GM23338 (cell line): ENCODE data around the gene MAMDC2. TPM values are rescaled to one million over a fixed set of nuclear protein-coding genes. Genes with fewer than 3 reads are reported as not detected.

Source experiments
- ATAC-seq: fragments of 200-7000 bp; cut with Tn5 transposase; 3 replicates; pipeline ENCODE4 v1.9.1; 2020
- DNase-seq: peaks from one replicate; pipeline ENCODE4 v3.0.0-alpha.2; 2015; ENCODE audit warnings: low spot score
- H2AFZ ChIP-seq: fragments of 200-600 bp; sonication (generic); 2 replicates; pipeline ENCODE4 v1.8.0; 2016; ENCODE audit warnings: antibody characterized with exemption, mild to moderate bottlenecking, moderate library complexity
- H3F3A ChIP-seq: fragments of 200-600 bp; sonication (generic); replicated peaks from 2 replicates; pipeline ENCODE4 v1.8.0; 2017; ENCODE audit warnings: antibody characterized with exemption, mixed run types, low read depth
- H3K27ac ChIP-seq: fragments of 200-600 bp; sonication (generic); 2 replicates; pipeline ENCODE4 v1.6.1; 2016; ENCODE audit warnings: low read depth
- H3K27me3 ChIP-seq: fragments of 200-600 bp; sonication (generic); 2 replicates; pipeline ENCODE4 v1.8.0; 2016; ENCODE audit warnings: mild to moderate bottlenecking, mixed run types, moderate library complexity; ENCODE audit not compliant: insufficient read depth
- H3K36me3 ChIP-seq: fragments of 200-600 bp; sonication (generic); 2 replicates; pipeline ENCODE4 v1.8.0; 2016; ENCODE audit warnings: mild to moderate bottlenecking; ENCODE audit not compliant: insufficient read depth
- H3K4me1 ChIP-seq: fragments of 200-600 bp; sonication (generic); 2 replicates; pipeline ENCODE4 v1.8.0; 2016; ENCODE audit warnings: mild to moderate bottlenecking, moderate library complexity; ENCODE audit not compliant: insufficient read depth
- H3K4me2 ChIP-seq: fragments of 200-600 bp; sonication (generic); 2 replicates; pipeline ENCODE4 v1.7.1; 2017; ENCODE audit warnings: mixed run types
- H3K4me3 ChIP-seq: fragments of 200-600 bp; sonication (generic); 2 replicates; pipeline ENCODE4 v1.6.1; 2016; ENCODE audit warnings: mixed run types
- H3K79me2 ChIP-seq: fragments of 200-600 bp; sonication (generic); replicated peaks from 2 replicates; pipeline ENCODE4 v1.8.0; 2017; ENCODE audit warnings: mild to moderate bottlenecking; ENCODE audit not compliant: insufficient read depth
- H3K9me2 ChIP-seq: fragments of 200-600 bp; sonication (generic); 2 replicates; pipeline ENCODE4 v1.8.0; 2017; ENCODE audit not compliant: insufficient read depth
- H4K20me1 ChIP-seq: fragments of 200-600 bp; sonication (generic); replicated peaks from 2 replicates; pipeline ENCODE4 v1.8.0; 2017; ENCODE audit warnings: mild to moderate bottlenecking; ENCODE audit not compliant: insufficient read depth
- H3K27ac Mint-ChIP-seq: 2 replicates; pipeline ENCODE4 v1.8.0; 2020; ENCODE audit warnings: inconsistent platforms, mild to moderate bottlenecking, moderate library complexity, mixed read lengths
- H3K27me3 Mint-ChIP-seq: 3 replicates; pipeline ENCODE4 v1.8.0; 2022; ENCODE audit warnings: low read depth, mild to moderate bottlenecking, moderate library complexity, mixed read lengths, inconsistent platforms; ENCODE audit not compliant: insufficient read depth, poor library complexity
- H3K36me3 Mint-ChIP-seq: 3 replicates; pipeline ENCODE4 v1.8.0; 2021; ENCODE audit warnings: low read depth, mild to moderate bottlenecking, inconsistent platforms, moderate library complexity, mixed read lengths
- H3K4me1 Mint-ChIP-seq: 3 replicates; pipeline ENCODE4 v1.8.0; 2020; ENCODE audit warnings: mild to moderate bottlenecking, inconsistent platforms, mixed read lengths
- H3K4me3 Mint-ChIP-seq: 3 replicates; pipeline ENCODE4 v1.8.0; 2021; ENCODE audit warnings: moderate library complexity, mild to moderate bottlenecking, inconsistent platforms, mixed read lengths
- H3K9me3 Mint-ChIP-seq: 3 replicates; pipeline ENCODE4 v1.8.0; 2020; ENCODE audit warnings: moderate library complexity, mild to moderate bottlenecking, inconsistent platforms, mixed read lengths
- CREB1 ChIP-seq: fragments of 250-450 bp; sonication (Bioruptor Pico); IDR thresholded peaks from 2 replicates; pipeline ENCODE4 v1.5.0; 2020; ENCODE audit warnings: low read depth, mild to moderate bottlenecking, moderate library complexity
- EZH2 ChIP-seq: fragments of 200-600 bp; sonication (generic); IDR thresholded peaks from one replicate; pipeline ENCODE4 v1.8.0; 2017; ENCODE audit warnings: antibody characterized with exemption, mild to moderate bottlenecking, low read depth; ENCODE audit not compliant: unreplicated experiment
- EZH2phosphoT487 ChIP-seq: fragments of 200-600 bp; sonication (generic); IDR thresholded peaks from one replicate; pipeline ENCODE4 v1.8.1; 2018; ENCODE audit warnings: antibody characterized with exemption; ENCODE audit not compliant: unreplicated experiment
- NANOG ChIP-seq: IDR thresholded peaks from 2 replicates; pipeline ENCODE4 v1.6.1; 2016; ENCODE audit warnings: antibody characterized with exemption, borderline replicate concordance
- POLR2AphosphoS5 ChIP-seq: IDR thresholded peaks from 2 replicates; pipeline ENCODE4 v1.6.1; 2016; ENCODE audit warnings: antibody characterized with exemption, low read depth
- STAT1 ChIP-seq: IDR thresholded peaks from one replicate; pipeline ENCODE4 v1.6.1; 2016; ENCODE audit warnings: antibody characterized with exemption; ENCODE audit not compliant: unreplicated experiment
- ZNF114 ChIP-seq: fragments of 250-450 bp; sonication (Bioruptor Pico); IDR thresholded peaks from 2 replicates; pipeline ENCODE4 v1.5.0; 2020; ENCODE audit warnings: mild to moderate bottlenecking, moderate library complexity
- ZNF331 ChIP-seq: fragments of 250-450 bp; sonication (Bioruptor Pico); IDR thresholded peaks from 2 replicates; pipeline ENCODE4 v1.5.0; 2020; ENCODE audit warnings: low read depth, mild to moderate bottlenecking, moderate library complexity
- polyA plus RNA-seq: library from polyadenylated mRNA; unstranded; fragments of >200 nt; fragmentation: Nextera tagmentation; extraction: Ambion mirVana; gene quantifications from 2 replicates; pipeline ENCODE4 v1.2.1, GENCODE V29; 2016
- total RNA-seq: library from RNA; depleted of rRNA; stranded (reverse); fragments of >200 nt; shearing (Covaris generic); gene quantifications from 2 replicates; pipeline ENCODE4 v1.2.3, GENCODE V29; 2014
- TF ChIP-seq, protein P1 (sequence below): IDR thresholded peaks from 2 replicates; pipeline ENCODE4 v1.6.1; 2016; ENCODE audit warnings: antibody characterized with exemption
- TF ChIP-seq, protein P2 (sequence below): fragments of 250-450 bp; sonication (Bioruptor Pico); IDR thresholded peaks from 2 replicates; pipeline ENCODE4 v1.5.0; 2020; ENCODE audit warnings: mild to moderate bottlenecking, moderate library complexity

Gene MAMDC2
- total and polyA plus RNA-seq, 2 experiments from 2014 or later = 7.7 to 19.6 TPM

- TF ChIP-seq EZH2 (no peak), CREB1 (CRISPR knock-in tag) (no peak), NANOG (no peak), ZNF331 (CRISPR knock-in tag) (no peak)
- TF ChIP-seq, protein P1, sequence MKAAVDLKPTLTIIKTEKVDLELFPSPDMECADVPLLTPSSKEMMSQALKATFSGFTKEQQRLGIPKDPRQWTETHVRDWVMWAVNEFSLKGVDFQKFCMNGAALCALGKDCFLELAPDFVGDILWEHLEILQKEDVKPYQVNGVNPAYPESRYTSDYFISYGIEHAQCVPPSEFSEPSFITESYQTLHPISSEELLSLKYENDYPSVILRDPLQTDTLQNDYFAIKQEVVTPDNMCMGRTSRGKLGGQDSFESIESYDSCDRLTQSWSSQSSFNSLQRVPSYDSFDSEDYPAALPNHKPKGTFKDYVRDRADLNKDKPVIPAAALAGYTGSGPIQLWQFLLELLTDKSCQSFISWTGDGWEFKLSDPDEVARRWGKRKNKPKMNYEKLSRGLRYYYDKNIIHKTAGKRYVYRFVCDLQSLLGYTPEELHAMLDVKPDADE = no peak
These were observed 9.4 kb upstream of the MAMDC2 start (continued) for GRCh38 chr9:70034271-70034711.

GRCh38 chr9:70035691-70036090 lies 8.0 kb upstream of the MAMDC2 start:
- peaks cover 19% of the 10 kb centered on the region for H3K36me3 Mint-ChIP-seq
- H3K27ac Mint-ChIP-seq = no peak overlapping the region
- no peaks in the 10 kb centered on the region for H3K4me1 ChIP-seq
- H3K4me3 ChIP-seq = no peak overlapping the region
- TF ChIP-seq ZNF114 (CRISPR knock-in tag) = no peak
- no peak for TF ChIP-seq POLR2AphosphoS5
- TF ChIP-seq STAT1 = no peak
- no peak for TF ChIP-seq EZH2phosphoT487
- TF ChIP-seq ZNF331 (CRISPR knock-in tag) = no peak
- TF ChIP-seq, protein P2, sequence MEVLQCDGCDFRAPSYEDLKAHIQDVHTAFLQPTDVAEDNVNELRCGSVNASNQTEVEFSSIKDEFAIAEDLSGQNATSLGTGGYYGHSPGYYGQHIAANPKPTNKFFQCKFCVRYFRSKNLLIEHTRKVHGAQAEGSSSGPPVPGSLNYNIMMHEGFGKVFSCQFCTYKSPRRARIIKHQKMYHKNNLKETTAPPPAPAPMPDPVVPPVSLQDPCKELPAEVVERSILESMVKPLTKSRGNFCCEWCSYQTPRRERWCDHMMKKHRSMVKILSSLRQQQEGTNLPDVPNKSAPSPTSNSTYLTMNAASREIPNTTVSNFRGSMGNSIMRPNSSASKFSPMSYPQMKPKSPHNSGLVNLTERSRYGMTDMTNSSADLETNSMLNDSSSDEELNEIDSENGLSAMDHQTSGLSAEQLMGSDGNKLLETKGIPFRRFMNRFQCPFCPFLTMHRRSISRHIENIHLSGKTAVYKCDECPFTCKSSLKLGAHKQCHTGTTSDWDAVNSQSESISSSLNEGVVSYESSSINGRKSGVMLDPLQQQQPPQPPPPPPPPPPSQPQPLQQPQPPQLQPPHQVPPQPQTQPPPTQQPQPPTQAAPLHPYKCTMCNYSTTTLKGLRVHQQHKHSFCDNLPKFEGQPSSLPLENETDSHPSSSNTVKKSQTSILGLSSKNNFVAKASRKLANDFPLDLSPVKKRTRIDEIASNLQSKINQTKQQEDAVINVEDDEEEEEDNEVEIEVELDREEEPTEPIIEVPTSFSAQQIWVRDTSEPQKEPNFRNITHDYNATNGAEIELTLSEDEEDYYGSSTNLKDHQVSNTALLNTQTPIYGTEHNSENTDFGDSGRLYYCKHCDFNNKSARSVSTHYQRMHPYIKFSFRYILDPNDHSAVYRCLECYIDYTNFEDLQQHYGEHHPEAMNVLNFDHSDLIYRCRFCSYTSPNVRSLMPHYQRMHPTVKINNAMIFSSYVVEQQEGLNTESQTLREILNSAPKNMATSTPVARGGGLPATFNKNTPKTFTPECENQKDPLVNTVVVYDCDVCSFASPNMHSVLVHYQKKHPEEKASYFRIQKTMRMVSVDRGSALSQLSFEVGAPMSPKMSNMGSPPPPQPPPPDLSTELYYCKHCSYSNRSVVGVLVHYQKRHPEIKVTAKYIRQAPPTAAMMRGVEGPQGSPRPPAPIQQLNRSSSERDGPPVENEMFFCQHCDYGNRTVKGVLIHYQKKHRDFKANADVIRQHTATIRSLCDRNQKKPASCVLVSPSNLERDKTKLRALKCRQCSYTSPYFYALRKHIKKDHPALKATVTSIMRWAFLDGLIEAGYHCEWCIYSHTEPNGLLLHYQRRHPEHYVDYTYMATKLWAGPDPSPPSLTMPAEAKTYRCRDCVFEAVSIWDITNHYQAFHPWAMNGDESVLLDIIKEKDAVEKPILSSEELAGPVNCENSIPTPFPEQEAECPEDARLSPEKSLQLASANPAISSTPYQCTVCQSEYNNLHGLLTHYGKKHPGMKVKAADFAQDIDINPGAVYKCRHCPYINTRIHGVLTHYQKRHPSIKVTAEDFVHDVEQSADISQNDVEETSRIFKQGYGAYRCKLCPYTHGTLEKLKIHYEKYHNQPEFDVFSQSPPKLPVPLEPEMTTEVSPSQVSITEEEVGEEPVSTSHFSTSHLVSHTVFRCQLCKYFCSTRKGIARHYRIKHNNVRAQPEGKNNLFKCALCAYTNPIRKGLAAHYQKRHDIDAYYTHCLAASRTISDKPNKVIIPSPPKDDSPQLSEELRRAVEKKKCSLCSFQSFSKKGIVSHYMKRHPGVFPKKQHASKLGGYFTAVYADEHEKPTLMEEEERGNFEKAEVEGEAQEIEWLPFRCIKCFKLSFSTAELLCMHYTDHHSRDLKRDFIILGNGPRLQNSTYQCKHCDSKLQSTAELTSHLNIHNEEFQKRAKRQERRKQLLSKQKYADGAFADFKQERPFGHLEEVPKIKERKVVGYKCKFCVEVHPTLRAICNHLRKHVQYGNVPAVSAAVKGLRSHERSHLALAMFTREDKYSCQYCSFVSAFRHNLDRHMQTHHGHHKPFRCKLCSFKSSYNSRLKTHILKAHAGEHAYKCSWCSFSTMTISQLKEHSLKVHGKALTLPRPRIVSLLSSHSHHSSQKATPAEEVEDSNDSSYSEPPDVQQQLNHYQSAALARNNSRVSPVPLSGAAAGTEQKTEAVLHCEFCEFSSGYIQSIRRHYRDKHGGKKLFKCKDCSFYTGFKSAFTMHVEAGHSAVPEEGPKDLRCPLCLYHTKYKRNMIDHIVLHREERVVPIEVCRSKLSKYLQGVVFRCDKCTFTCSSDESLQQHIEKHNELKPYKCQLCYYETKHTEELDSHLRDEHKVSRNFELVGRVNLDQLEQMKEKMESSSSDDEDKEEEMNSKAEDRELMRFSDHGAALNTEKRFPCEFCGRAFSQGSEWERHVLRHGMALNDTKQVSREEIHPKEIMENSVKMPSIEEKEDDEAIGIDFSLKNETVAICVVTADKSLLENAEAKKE (CRISPR knock-in tag) = no peak
- peaks cover 5% of the 10 kb centered on the region for H3K4me1 Mint-ChIP-seq
- no peaks in the 10 kb centered on the region for H3K9me2 ChIP-seq
- no peak overlapping the region for H3K4me3 Mint-ChIP-seq
- no peak for ATAC-seq
- H3K27me3 Mint-ChIP-seq = peaks cover 6% of the 10 kb centered on the region
- no peak overlapping the region for H3K4me2 ChIP-seq
- no peaks in the 10 kb centered on the region for H3K79me2 ChIP-seq
- H3K27ac ChIP-seq = no peak overlapping the region
- no peaks in the 10 kb centered on the region for H3K27me3 ChIP-seq
- H2AFZ ChIP-seq = no peak overlapping the region
- H3K36me3 ChIP-seq = 0 out of 2 replicates have a peak, but pooled peaks cover 8% of the 10 kb centered on the region
- H3K9me3 Mint-ChIP-seq = peaks cover 19% of the 10 kb centered on the region
- H3F3A ChIP-seq = no peaks in the 10 kb centered on the region
- DNase-seq = no peak
- H4K20me1 ChIP-seq = no peaks in the 10 kb centered on the region
